ENCODE measurements around the gene STK17A. TPM values are rescaled to one million over a fixed set of nuclear protein-coding genes. Genes with fewer than 3 reads are reported as not detected.
A peak's percentile ranks its signal among the peaks of the same experiment; 100 is the strongest.

The STK17A gene
- polyA plus RNA-seq, 1 donor from 2014 or later: 7.9 TPM

GRCh38 chr7:43637114-43637806 lies 54.4 kb downstream of the STK17A start:
- Histone ChIP-seq H3K27ac (ENCODE audit: low read length) (no peak overlapping the region), H3K4me2 (ENCODE audit: low read length) (no peak overlapping the region), H3K79me2 (replicated peaks; ENCODE audit: insufficient read depth, low read length) (no peaks in the 10 kb centered on the region), H3F3A (ENCODE audit: insufficient read depth, low read length, poor library complexity, severe bottlenecking) (no peaks in the 10 kb centered on the region), H3K27me3 (ENCODE audit: insufficient read depth, low read depth, low read length) (no peaks in the 10 kb centered on the region), H3K9me2 (ENCODE audit: insufficient read depth, low read length) (no peaks in the 10 kb centered on the region), H4K20me1 (ENCODE audit: insufficient read depth) (no peaks in the 10 kb centered on the region), H3K9me3 (ENCODE audit: low read length) (no peaks in the 10 kb centered on the region), H3K36me3 (ENCODE audit: insufficient read depth, low read length) (peaks cover 9% of the 10 kb centered on the region), H3K9ac (ENCODE audit: low read length) (no peak overlapping the region), H2AFZ (ENCODE audit: low read depth, low read length) (no peak overlapping the region), H3K4me3 (ENCODE audit: low read length) (no peak overlapping the region)
- TF ChIP-seq EP300 (conservative IDR thresholded peaks at IDR 0.05; ENCODE audit: poor library complexity, severe bottlenecking) (no peak), EZH2 (IDR thresholded peaks at IDR 0.05; ENCODE audit: borderline replicate concordance, insufficient read depth, low read length, poor library complexity, severe bottlenecking) (no peak), REST (IDR thresholded peaks at IDR 0.05; ENCODE audit: borderline replicate concordance) (no peak), SMC3 (conservative IDR thresholded peaks at IDR 0.05; ENCODE audit: poor library complexity) (no peak), TAF1 (IDR thresholded peaks at IDR 0.05; ENCODE audit: low read depth) (no peak), MXI1 (conservative IDR thresholded peaks at IDR 0.05; ENCODE audit: poor library complexity, severe bottlenecking) (no peak), RAD21 (conservative IDR thresholded peaks at IDR 0.05) (no peak), POLR2AphosphoS5 (IDR thresholded peaks at IDR 0.05) (no peak)
- TF ChIP-seq, protein P1, sequence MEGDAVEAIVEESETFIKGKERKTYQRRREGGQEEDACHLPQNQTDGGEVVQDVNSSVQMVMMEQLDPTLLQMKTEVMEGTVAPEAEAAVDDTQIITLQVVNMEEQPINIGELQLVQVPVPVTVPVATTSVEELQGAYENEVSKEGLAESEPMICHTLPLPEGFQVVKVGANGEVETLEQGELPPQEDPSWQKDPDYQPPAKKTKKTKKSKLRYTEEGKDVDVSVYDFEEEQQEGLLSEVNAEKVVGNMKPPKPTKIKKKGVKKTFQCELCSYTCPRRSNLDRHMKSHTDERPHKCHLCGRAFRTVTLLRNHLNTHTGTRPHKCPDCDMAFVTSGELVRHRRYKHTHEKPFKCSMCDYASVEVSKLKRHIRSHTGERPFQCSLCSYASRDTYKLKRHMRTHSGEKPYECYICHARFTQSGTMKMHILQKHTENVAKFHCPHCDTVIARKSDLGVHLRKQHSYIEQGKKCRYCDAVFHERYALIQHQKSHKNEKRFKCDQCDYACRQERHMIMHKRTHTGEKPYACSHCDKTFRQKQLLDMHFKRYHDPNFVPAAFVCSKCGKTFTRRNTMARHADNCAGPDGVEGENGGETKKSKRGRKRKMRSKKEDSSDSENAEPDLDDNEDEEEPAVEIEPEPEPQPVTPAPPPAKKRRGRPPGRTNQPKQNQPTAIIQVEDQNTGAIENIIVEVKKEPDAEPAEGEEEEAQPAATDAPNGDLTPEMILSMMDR (IDR thresholded peaks at IDR 0.05; ENCODE audit: poor library complexity, severe bottlenecking): no peak

GRCh38 chr7:43639858-43640491 lies 57.1 kb downstream of the STK17A start:
- no peak for TF ChIP-seq TAF1 (IDR thresholded peaks at IDR 0.05; ENCODE audit: low read depth)
- TF ChIP-seq REST (IDR thresholded peaks at IDR 0.05; ENCODE audit: borderline replicate concordance): no peak
- no peak for TF ChIP-seq SMC3 (conservative IDR thresholded peaks at IDR 0.05; ENCODE audit: poor library complexity)
- TF ChIP-seq MXI1 (conservative IDR thresholded peaks at IDR 0.05; ENCODE audit: poor library complexity, severe bottlenecking): no peak
- no peak for TF ChIP-seq EP300 (conservative IDR thresholded peaks at IDR 0.05; ENCODE audit: poor library complexity, severe bottlenecking)
- TF ChIP-seq, protein P1 (IDR thresholded peaks at IDR 0.05; ENCODE audit: poor library complexity, severe bottlenecking): no peak
- no peak for TF ChIP-seq EZH2 (IDR thresholded peaks at IDR 0.05; ENCODE audit: borderline replicate concordance, insufficient read depth, low read length, poor library complexity, severe bottlenecking)
- no peak for TF ChIP-seq POLR2AphosphoS5 (IDR thresholded peaks at IDR 0.05)
- TF ChIP-seq RAD21 (conservative IDR thresholded peaks at IDR 0.05): no peak
- Histone ChIP-seq H4K20me1 (ENCODE audit: insufficient read depth) (no peaks in the 10 kb centered on the region), H3K27me3 (ENCODE audit: insufficient read depth, low read depth, low read length) (no peaks in the 10 kb centered on the region), H3K36me3 (ENCODE audit: insufficient read depth, low read length) (peaks cover 9% of the 10 kb centered on the region), H3K4me2 (ENCODE audit: low read length) (no peak overlapping the region), H2AFZ (ENCODE audit: low read depth, low read length) (no peak overlapping the region), H3K9me2 (ENCODE audit: insufficient read depth, low read length) (no peaks in the 10 kb centered on the region), H3K9ac (ENCODE audit: low read length) (no peak overlapping the region), H3K79me2 (replicated peaks; ENCODE audit: insufficient read depth, low read length) (no peaks in the 10 kb centered on the region), H3K27ac (ENCODE audit: low read length) (peak overlapping the region; percentile 5), H3K4me3 (ENCODE audit: low read length) (no peak overlapping the region), H3F3A (ENCODE audit: insufficient read depth, low read length, poor library complexity, severe bottlenecking) (no peaks in the 10 kb centered on the region), H3K9me3 (ENCODE audit: low read length) (no peaks in the 10 kb centered on the region)
